Measurements from ENCODE around the gene BCAN. TPM values are rescaled to one million over a fixed set of nuclear protein-coding genes. Genes with fewer than 3 reads are reported as not detected.

BCAN gene
- total RNA-seq, 1 experiment from 2014 or later: 1.2 TPM

GRCh38 chr1:156662005-156662799 lies 20.3 kb downstream of the BCAN start:
- Histone ChIP-seq H2BK12ac (ENCODE audit: insufficient read length, low read depth, low read length) (no peak overlapping the region), H3K9me3 (ENCODE audit: control insufficient read depth, low read depth, low read length) (no peaks in the 10 kb centered on the region), H4K5ac (ENCODE audit: insufficient read length, low read depth, low read length) (no peak overlapping the region), H3K27me3 (ENCODE audit: insufficient read depth, low read length) (no peaks in the 10 kb centered on the region; the same call in 1 of the 2 replicates), H3K23ac (ENCODE audit: insufficient read length, low read depth, low read length) (no peak overlapping the region), H2BK5ac (ENCODE audit: insufficient read length, low read length) (no peak overlapping the region), H3K9ac (ENCODE audit: extremely low read depth, insufficient read length, low read length) (no peak overlapping the region), H4K8ac (replicated peaks; ENCODE audit: insufficient read length, low read depth, low read length) (no peak overlapping the region), H3K4me2 (ENCODE audit: insufficient read depth, insufficient read length, low read length) (no peak overlapping the region), H4K91ac (ENCODE audit: insufficient read length, low read depth, low read length) (no peak overlapping the region), H2BK15ac (ENCODE audit: low read depth, low read length) (no peak overlapping the region), H3K23me2 (ENCODE audit: insufficient read length, low read depth, low read length, poor library complexity, severe bottlenecking) (peaks cover 4% of the 10 kb centered on the region), H3K4me1 (ENCODE audit: insufficient read depth, low read length) (peaks cover 17% of the 10 kb centered on the region; the same call in 1 of the 2 replicates), H3K27ac (ENCODE audit: insufficient read length, low read depth, low read length) (no peak overlapping the region), H2AFZ (ENCODE audit: low read length) (no peak overlapping the region), H2BK120ac (ENCODE audit: low read depth, low read length, poor library complexity, severe bottlenecking) (no peak overlapping the region), H3K18ac (ENCODE audit: insufficient read length, low read depth, low read length) (peak overlapping the region; percentile 46), H2AK5ac (ENCODE audit: insufficient read length, low read length) (no peak overlapping the region), H3K79me2 (ENCODE audit: insufficient read depth, low read length) (no peaks in the 10 kb centered on the region), H4K20me1 (ENCODE audit: control insufficient read depth, insufficient read depth, insufficient read length) (no peaks in the 10 kb centered on the region), H3K14ac (ENCODE audit: insufficient read depth, low read length) (no peak overlapping the region), H3K4ac (ENCODE audit: low read depth, low read length) (no peak overlapping the region), H3K56ac (ENCODE audit: insufficient read length, low read depth, low read length) (no peak overlapping the region), H3K79me1 (ENCODE audit: insufficient read depth, low read depth, low read length, poor library complexity, severe bottlenecking) (no peaks in the 10 kb centered on the region), H2BK20ac (ENCODE audit: low read depth, low read length, poor library complexity, severe bottlenecking) (no peak overlapping the region), H3T11ph (ENCODE audit: low read length) (no peak overlapping the region)
- TF ChIP-seq CTCF (conservative IDR thresholded peaks at IDR 0.05): no peak
- peak overlapping the region; percentile 73 to 99 (median 91) for H3K27ac Mint-ChIP-seq
- peaks cover 78 to 84% of the 10 kb centered on the region in 2 experiments for H3K4me1 Mint-ChIP-seq
- H3K36me3 Mint-ChIP-seq (ENCODE audit: insufficient read depth in 1 of 3, low read depth in 3 of 3): no peaks in the 10 kb centered on the region
- DNase-seq: no peak
- no CpG with 5 or more reads among the region's 12 CpGs for WGBS (ENCODE audit: extremely low coverage, insufficient read length, low lambda C conversion rate)
- no peaks in the 10 kb centered on the region; a peak in 1 of 5 replicates for H3K9me3 Mint-ChIP-seq
- H3K4me3 Mint-ChIP-seq: peak overlapping the region in 1 of 2 experiments; percentile 33; a peak in 1 of 5 replicates
- H3K27me3 Mint-ChIP-seq (ENCODE audit: low read depth): peaks cover 29% of the 10 kb centered on the region
